GM12878 (cell line): ENCODE results near the gene EXPH5. TPM values are rescaled to one million over a fixed set of nuclear protein-coding genes. Genes with fewer than 3 reads are reported as not detected.

Source experiments
- BRCA1 ChIP-seq: IDR thresholded peaks from 2 replicates; pipeline ENCODE4 v1.6.1; 2011; ENCODE audit warnings: low read depth, low read length, improper control_type of control experiment
- CHD1 ChIP-seq: IDR thresholded peaks from 2 replicates; pipeline ENCODE4 v1.6.1; 2012; ENCODE audit warnings: low read depth, low read length, improper control_type of control experiment
- EGR1 ChIP-seq, 2 experiments: IDR thresholded peaks; 1 replicate in 1 of 2; 2 replicates in 1 of 2; pipeline ENCODE4 v1.6.1; 2011 to 2012; ENCODE audit warnings: low read depth in 2 of 2, low read length in 2 of 2, borderline replicate concordance in 1 of 2, mild to moderate bottlenecking in 1 of 2, moderate library complexity in 1 of 2
- EZH2 ChIP-seq: IDR thresholded peaks from 2 replicates; pipeline ENCODE4 v1.6.1; 2012; ENCODE audit warnings: low read depth, mild to moderate bottlenecking, control low read depth, inconsistent platforms, low read length, borderline replicate concordance; ENCODE audit not compliant: control insufficient read depth
- HCFC1 ChIP-seq: fragments of 150-350 bp; IDR thresholded peaks from 2 replicates; pipeline ENCODE4 v1.6.1; 2014; ENCODE audit warnings: low read length
- HDAC6 ChIP-seq: fragments of 200-600 bp; sonication (generic); IDR thresholded peaks from one replicate; pipeline ENCODE4 v1.8.0; 2017; ENCODE audit warnings: antibody characterized with exemption; ENCODE audit not compliant: unreplicated experiment
- JUND ChIP-seq: IDR thresholded peaks from 2 replicates; pipeline ENCODE4 v1.6.1; 2012; ENCODE audit warnings: low read depth, mild to moderate bottlenecking, low read length, improper control_type of control experiment, moderate library complexity
- NFYA ChIP-seq: IDR thresholded peaks from 2 replicates; pipeline ENCODE4 v1.6.1; 2011; ENCODE audit warnings: low read depth, mild to moderate bottlenecking, low read length, improper control_type of control experiment, borderline replicate concordance
- PRDM15 ChIP-seq: fragments of 450-650 bp; formaldehyde crosslinking; IDR thresholded peaks from 2 replicates; pipeline ENCODE4 v1.4.0; 2020; ENCODE audit warnings: mild to moderate bottlenecking, moderate library complexity
- STAT3 ChIP-seq: IDR thresholded peaks from 2 replicates; pipeline ENCODE4 v1.6.1; 2011; ENCODE audit warnings: low read depth, low read length, improper control_type of control experiment
- SUPT20H ChIP-seq: IDR thresholded peaks from 2 replicates; pipeline ENCODE4 v1.6.1; 2011; ENCODE audit warnings: low read depth, mild to moderate bottlenecking, low read length, moderate library complexity, borderline replicate concordance; ENCODE audit not compliant: control insufficient read depth
- ZBED1 ChIP-seq: IDR thresholded peaks from 2 replicates; pipeline ENCODE4 v1.6.1; 2016; ENCODE audit warnings: borderline replicate concordance
- ZNF24 ChIP-seq: fragments of 450-650 bp; IDR thresholded peaks from 2 replicates; pipeline ENCODE4 v1.6.1; 2017; ENCODE audit warnings: antibody characterized with exemption, mild to moderate bottlenecking
- ZNF274 ChIP-seq: IDR thresholded peaks from one replicate; pipeline ENCODE4 v1.8.0; 2011; ENCODE audit not compliant: insufficient read length, insufficient read depth
- ZNF384 ChIP-seq: IDR thresholded peaks from 2 replicates; pipeline ENCODE4 v1.6.1; 2012; ENCODE audit warnings: low read depth, mild to moderate bottlenecking, low read length, improper control_type of control experiment, borderline replicate concordance
- ZSCAN29 ChIP-seq: fragments of 450-650 bp; IDR thresholded peaks from 2 replicates; pipeline ENCODE4 v1.6.1; 2017; ENCODE audit warnings: mild to moderate bottlenecking, moderate library complexity
- polyA plus RNA-seq, 11 experiments: library from polyadenylated mRNA; depleted of rRNA in 4 of 11; unstranded in 6 of 11; stranded (reverse) in 5 of 11; fragments of >200 nt; fragmentation: Nextera tagmentation in 4 of 11; fragmentation: Illumina TruSeq in 1 of 11; extraction: Ambion mirVana in 4 of 11; extraction: Trizol in 1 of 11; gene quantifications; 1 replicate in 1 of 11; 2 replicates in 10 of 11; pipeline versions ENCODE4 v1.2.1 to v1.2.3, GENCODE V29; 2011 to 2016; ENCODE audit warnings: inconsistent platforms in 2 of 11, missing spikeins in 2 of 11, low read depth in 1 of 11
- total RNA-seq, 4 experiments: library from RNA; depleted of rRNA in 3 of 4; stranded (reverse); fragments of >200 nt in 3 of 4; fragmentation: Illumina TruSeq in 1 of 4; extraction: Trizol in 1 of 4; gene quantifications; 2 replicates each; pipeline versions ENCODE4 v1.2.1 to v1.2.3, GENCODE V29; 2013 to 2021
- TF ChIP-seq, protein P1 (sequence below): fragments of 450-650 bp; IDR thresholded peaks from 2 replicates; pipeline ENCODE4 v1.6.1; 2017; ENCODE audit warnings: low read depth, mild to moderate bottlenecking, moderate library complexity
- TF ChIP-seq, protein P2 (sequence below): fragments of 450-650 bp; IDR thresholded peaks from 2 replicates; pipeline ENCODE4 v1.6.1; 2017; ENCODE audit warnings: borderline replicate concordance
- TF ChIP-seq, protein P3 (sequence below): IDR thresholded peaks from 2 replicates; pipeline ENCODE4 v1.6.1; 2011; ENCODE audit warnings: borderline replicate concordance, low read depth, mild to moderate bottlenecking, moderate library complexity, low read length; ENCODE audit not compliant: insufficient read depth, poor library complexity, severe bottlenecking

Gene EXPH5
- total and polyA plus RNA-seq, 10 of the 15 experiments (the other 5 are each of a cell fraction or from before 2014, with no cell fraction given), result 0.69 to 11.1 (median 4.3) TPM

DNA sequence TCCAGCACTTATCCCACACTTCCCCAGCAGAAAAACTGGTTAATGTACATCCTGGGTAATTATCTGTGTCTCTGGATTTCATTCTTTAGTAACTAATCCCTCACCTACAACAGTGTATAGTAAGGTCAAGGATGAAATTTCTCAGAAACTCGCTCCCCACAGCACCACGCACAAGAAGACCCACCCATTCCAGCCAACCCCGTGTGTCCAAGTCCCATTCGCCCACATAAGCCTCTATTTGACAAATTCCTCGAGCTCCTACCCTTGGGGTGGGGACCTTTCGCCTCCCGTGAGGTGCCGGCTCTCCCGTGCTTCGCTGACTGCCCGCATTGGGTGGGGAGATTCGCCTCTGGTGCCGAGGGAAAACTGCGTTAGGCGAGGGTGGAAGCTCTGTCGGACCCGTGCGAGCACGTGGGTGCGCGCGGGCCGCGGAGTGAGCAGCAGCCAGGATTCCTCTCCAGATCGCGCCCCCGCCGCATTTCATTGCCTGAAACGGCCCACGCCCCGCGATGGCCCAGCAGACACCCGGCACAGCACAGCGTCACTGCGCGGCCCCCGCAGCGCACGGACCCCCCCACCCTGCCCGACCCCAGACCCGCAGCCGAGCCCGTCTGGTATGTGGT, 866 bp downstream of the EXPH5 start (continued):
- TF ChIP-seq JUND, result no peak
- TF ChIP-seq EZH2, result no peak
- TF ChIP-seq ZNF274, result no peak
- TF ChIP-seq ZBED1, result no peak
- TF ChIP-seq NFYA, result no peak
- no peak for TF ChIP-seq HCFC1
- TF ChIP-seq ZNF24, result no peak
- peak in 1 of 2 experiments; percentile 64; a peak in 1 of 3 replicates for TF ChIP-seq EGR1 (IDR thresholded peaks at IDR 0.05; ENCODE audit: borderline replicate concordance in 1 of 2, low read depth in 2 of 2, low read length in 2 of 2)
- TF ChIP-seq HDAC6, result no peak
- TF ChIP-seq PRDM15 (CRISPR knock-in tag), result no peak
- no peak for TF ChIP-seq STAT3
- TF ChIP-seq ZSCAN29, result no peak
- no peak for TF ChIP-seq BRCA1
- no peak for TF ChIP-seq CHD1
- TF ChIP-seq, protein P1, sequence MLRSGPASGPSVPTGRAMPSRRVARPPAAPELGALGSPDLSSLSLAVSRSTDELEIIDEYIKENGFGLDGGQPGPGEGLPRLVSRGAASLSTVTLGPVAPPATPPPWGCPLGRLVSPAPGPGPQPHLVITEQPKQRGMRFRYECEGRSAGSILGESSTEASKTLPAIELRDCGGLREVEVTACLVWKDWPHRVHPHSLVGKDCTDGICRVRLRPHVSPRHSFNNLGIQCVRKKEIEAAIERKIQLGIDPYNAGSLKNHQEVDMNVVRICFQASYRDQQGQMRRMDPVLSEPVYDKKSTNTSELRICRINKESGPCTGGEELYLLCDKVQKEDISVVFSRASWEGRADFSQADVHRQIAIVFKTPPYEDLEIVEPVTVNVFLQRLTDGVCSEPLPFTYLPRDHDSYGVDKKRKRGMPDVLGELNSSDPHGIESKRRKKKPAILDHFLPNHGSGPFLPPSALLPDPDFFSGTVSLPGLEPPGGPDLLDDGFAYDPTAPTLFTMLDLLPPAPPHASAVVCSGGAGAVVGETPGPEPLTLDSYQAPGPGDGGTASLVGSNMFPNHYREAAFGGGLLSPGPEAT, result no peak
- no peak for TF ChIP-seq ZNF384
- TF ChIP-seq, protein P2, sequence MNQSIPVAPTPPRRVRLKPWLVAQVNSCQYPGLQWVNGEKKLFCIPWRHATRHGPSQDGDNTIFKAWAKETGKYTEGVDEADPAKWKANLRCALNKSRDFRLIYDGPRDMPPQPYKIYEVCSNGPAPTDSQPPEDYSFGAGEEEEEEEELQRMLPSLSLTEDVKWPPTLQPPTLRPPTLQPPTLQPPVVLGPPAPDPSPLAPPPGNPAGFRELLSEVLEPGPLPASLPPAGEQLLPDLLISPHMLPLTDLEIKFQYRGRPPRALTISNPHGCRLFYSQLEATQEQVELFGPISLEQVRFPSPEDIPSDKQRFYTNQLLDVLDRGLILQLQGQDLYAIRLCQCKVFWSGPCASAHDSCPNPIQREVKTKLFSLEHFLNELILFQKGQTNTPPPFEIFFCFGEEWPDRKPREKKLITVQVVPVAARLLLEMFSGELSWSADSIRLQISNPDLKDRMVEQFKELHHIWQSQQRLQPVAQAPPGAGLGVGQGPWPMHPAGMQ, result no peak
- TF ChIP-seq, protein P3, sequence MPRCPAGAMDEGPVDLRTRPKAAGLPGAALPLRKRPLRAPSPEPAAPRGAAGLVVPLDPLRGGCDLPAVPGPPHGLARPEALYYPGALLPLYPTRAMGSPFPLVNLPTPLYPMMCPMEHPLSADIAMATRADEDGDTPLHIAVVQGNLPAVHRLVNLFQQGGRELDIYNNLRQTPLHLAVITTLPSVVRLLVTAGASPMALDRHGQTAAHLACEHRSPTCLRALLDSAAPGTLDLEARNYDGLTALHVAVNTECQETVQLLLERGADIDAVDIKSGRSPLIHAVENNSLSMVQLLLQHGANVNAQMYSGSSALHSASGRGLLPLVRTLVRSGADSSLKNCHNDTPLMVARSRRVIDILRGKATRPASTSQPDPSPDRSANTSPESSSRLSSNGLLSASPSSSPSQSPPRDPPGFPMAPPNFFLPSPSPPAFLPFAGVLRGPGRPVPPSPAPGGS, result no peak
- TF ChIP-seq SUPT20H, result no peak
- TF ChIP-seq, all 136 proteins: peak for 10
